Measurements from ENCODE around the gene FAM118A. TPM values are rescaled to one million over a fixed set of nuclear protein-coding genes. Genes with fewer than 3 reads are reported as not detected.
"Not testable (repeated sequence)": the region's sequence is repeated elsewhere in the genome, so short reads cannot be mapped to it uniquely, and the experiment has no call there.

Gene FAM118A
- total RNA-seq, 2 donors from 2014 or later: 59.2 to 79.0 TPM

DNA sequence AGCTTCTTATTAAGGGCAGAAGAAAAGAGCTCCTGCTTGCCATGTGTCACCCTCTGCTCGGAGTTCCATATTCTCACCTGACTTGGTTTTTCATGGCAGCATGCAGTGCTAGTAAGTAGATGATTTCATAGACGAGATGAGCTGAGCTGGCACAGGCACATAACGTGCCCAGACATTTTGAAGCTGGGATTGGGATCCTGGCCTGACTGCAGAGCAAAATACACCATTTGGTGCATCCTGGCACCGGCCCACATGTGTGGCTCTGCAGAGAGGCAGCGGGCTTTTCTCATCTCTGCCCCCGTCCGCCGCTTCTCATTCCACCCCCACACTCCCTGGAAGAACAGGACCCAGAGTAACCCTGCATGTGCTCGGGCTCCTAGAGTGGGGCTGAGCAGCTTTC is 24.8 kb downstream of the FAM118A start:
- H3K9me3 Mint-ChIP-seq: no peaks in the 10 kb centered on the region
- peaks cover 11 to 22% of the 10 kb centered on the region in 2 donors for H3K36me3 Mint-ChIP-seq
- H3K27ac Mint-ChIP-seq: peak overlapping the region in 1 of 2 donors; percentile 49
- ATAC-seq (no peak), DNase-seq (ENCODE audit: low spot score in 2 of 2) (no peak)

- Mint-ChIP-seq H3K36me3 (peaks cover 16 to 28% of the 10 kb centered on the region in 2 donors), H3K27ac (no peak overlapping the region), H3K9me3 (no peaks in the 10 kb centered on the region)
- ATAC-seq (no peak), DNase-seq (ENCODE audit: low spot score in 2 of 2) (no peak)
These were observed 25.5 kb downstream of the FAM118A start for GRCh38 chr22:45335021-45335818.

GRCh38 chr22:45335854-45336522 is 26.3 kb downstream of the FAM118A start:
- no peak for ATAC-seq
- DNase-seq (ENCODE audit: low spot score in 2 of 2): no peak
- Mint-ChIP-seq H3K9me3 (no peaks in the 10 kb centered on the region), H3K36me3 (peaks cover 21 to 33% of the 10 kb centered on the region in 2 donors), H3K27ac (no peak overlapping the region)

DNA sequence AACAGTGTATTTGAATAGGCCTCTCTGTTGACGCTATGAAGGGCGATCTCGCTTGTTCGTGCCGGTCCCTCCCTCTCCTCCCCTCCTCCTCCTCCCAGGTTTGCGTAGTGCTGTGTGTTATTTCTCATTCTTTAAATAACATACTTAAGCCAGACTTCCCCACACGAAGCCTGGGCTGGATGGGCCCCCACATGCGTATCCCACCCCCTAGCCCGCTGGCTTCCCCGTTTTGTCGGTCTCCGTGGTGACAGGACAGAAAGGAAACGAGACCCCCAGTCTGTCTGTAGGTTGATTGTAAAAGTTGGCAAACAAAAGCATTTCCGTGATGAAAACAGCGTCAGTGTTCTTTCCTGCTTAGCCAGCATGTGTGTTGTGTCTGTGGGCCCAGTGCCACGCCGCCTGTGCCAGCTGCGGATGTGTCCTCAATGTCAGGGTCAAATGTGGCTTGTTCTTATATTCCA is 27.3 kb downstream of the FAM118A start:
- Mint-ChIP-seq H3K36me3 (peaks cover 21 to 33% of the 10 kb centered on the region in 2 donors), H3K9me3 (no peaks in the 10 kb centered on the region), H3K27ac (peak overlapping the region in 1 of 2 donors; percentile 79)
- DNase-seq (ENCODE audit: low spot score in 2 of 2): no peak
- ATAC-seq: no peak

DNA sequence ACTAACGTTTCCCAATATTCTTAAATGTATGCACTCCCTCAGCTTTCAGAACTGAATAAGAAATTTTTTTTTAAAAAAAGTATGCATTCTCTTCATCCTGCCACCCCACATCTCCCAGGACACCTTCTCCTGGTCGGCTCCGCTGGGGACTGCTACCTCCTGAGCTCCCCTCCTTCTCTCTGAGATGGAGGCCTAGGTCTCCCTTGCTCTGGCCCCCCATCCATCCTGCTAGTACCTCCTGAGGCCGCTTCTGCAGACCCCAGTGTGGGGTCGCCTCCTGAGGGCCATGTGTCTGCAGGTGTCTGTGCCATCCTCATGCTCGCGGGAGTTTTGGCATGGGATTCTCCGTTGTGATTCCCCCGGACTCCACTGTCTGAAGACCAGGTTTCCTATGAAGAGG is 27.8 kb downstream of the FAM118A start:
- ATAC-seq: no peak
- Mint-ChIP-seq H3K36me3 (peaks cover 21 to 33% of the 10 kb centered on the region in 2 donors), H3K27ac (peak overlapping the region in 1 of 2 donors; percentile 79), H3K9me3 (no peaks in the 10 kb centered on the region)
- DNase-seq (ENCODE audit: low spot score in 2 of 2): no peak

- DNase-seq (ENCODE audit: low spot score in 2 of 2): no peak
- H3K9me3 Mint-ChIP-seq: no peaks in the 10 kb centered on the region
- H3K36me3 Mint-ChIP-seq: peaks cover 21 to 26% of the 10 kb centered on the region in 2 donors
- ATAC-seq: no peak
- no peak overlapping the region for H3K27ac Mint-ChIP-seq
These were observed 29.1 kb downstream of the FAM118A start for GRCh38 chr22:45338795-45339194.

DNA sequence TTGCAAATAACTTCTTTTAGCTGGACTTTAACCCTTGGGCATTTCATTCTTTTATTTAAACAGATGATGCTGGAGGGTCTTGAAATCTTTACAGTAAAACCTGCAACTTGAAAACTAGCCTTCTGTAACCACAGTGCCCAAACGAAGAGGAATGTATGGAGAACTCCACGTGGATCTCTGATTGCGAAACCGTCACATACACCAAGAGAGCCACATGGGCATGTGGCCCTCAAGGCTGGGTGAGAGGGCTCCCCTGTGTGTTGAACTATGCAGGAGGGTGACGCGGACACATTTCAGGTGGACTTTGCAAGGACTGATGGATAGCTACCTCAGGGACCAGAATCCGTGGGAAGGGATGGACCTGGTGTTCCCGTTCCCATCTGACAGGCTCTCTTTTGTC is 30.6 kb downstream of the FAM118A start:
- Mint-ChIP-seq H3K36me3 (peaks cover 17 to 26% of the 10 kb centered on the region in 2 donors), H3K9me3 (no peaks in the 10 kb centered on the region), H3K27ac (peak overlapping the region in 1 of 2 donors; percentile 50)
- ATAC-seq (no peak), DNase-seq (ENCODE audit: low spot score in 2 of 2) (no peak)

DNA sequence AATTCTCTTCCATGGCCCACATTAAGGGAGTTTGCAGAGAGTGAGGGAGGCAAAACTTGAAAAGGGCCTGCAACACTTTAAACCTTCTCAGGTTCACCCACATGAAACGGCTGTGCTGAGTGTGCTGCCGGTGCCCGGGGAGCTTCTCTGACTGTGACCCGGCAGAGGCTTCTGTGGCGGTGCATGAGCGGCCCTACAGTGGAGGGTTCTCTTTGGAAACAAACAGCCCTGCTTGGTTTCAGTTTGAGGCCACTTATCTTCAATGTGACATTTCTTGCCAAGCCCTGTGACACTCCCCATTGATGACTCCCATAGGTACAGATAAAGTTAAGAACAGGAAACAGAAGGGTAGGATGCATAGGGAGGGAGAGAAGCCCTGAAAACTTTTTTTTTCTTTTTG is 31.8 kb downstream of the FAM118A start:
- H3K27ac Mint-ChIP-seq: peak overlapping the region; percentile 53 to 67
- no peaks in the 10 kb centered on the region for H3K9me3 Mint-ChIP-seq
- ATAC-seq (peak; percentile 98 to 99), DNase-seq (ENCODE audit: low spot score in 2 of 2) (peak; percentile 64 to 68)
- peaks cover 10 to 20% of the 10 kb centered on the region in 2 donors for H3K36me3 Mint-ChIP-seq

DNA sequence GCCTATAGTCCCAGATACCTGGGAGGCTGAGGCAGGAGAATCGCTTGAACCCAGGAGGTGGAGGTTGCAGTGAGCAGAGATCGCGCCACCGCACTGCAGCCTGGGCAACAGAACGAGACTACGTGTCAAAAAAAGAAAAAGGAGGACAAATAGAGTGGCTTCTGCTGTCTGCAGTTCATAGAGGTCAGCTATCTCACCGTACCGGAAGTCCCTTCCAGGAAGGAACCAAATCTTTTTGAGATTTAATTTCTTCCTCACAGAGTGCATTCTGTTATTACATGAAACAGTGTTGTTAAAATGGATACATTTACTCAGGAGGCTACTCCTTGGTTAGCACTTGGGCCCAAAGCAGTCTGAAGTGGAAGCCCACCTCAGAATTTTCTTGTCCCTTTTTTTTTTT is 33.4 kb downstream of the FAM118A start:
- Mint-ChIP-seq H3K27ac (peak overlapping the region in 1 of 2 donors; percentile 29), H3K36me3 (peaks cover 10 to 11% of the 10 kb centered on the region in 2 donors), H3K9me3 (no peaks in the 10 kb centered on the region)
- DNase-seq (ENCODE audit: low spot score in 2 of 2): no peak
- ATAC-seq: no peak

- peaks cover 10 to 11% of the 10 kb centered on the region in 2 donors for H3K36me3 Mint-ChIP-seq
- H3K9me3 Mint-ChIP-seq: no peaks in the 10 kb centered on the region
- no peak for ATAC-seq
- DNase-seq (ENCODE audit: low spot score in 2 of 2): no peak
- peak overlapping the region in 1 of 2 donors; percentile 25 for H3K27ac Mint-ChIP-seq
These were observed 34.6 kb downstream of the FAM118A start for GRCh38 chr22:45344334-45344733.

DNA sequence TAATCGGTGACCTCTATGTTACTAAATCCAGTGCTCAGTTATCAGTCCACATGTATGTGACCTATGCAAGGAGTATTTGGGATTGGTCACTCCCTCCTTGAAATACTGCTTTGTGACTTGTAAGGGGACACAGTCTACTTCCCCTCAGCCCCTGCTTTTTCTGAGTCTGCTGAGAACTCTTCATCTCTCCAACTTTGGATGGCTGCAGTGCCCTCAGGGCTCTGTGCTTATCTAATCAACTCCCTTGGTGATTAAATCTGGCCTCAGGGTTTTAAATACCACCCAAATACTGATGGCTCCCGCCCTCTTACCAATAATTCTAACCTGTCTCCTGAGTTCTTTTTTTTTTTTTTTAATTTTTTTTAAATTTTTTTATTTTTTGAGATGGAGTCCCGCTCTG is 40.2 kb downstream of the FAM118A start:
- Mint-ChIP-seq H3K27ac (no peak overlapping the region), H3K9me3 (no peaks in the 10 kb centered on the region), H3K36me3 (no peaks in the 10 kb centered on the region)
- no peak for DNase-seq (ENCODE audit: low spot score in 2 of 2)
- ATAC-seq: no peak

- no peaks in the 10 kb centered on the region for H3K36me3 Mint-ChIP-seq
- no peak overlapping the region for H3K27ac Mint-ChIP-seq
- DNase-seq (ENCODE audit: low spot score in 2 of 2): no peak
- ATAC-seq: no peak
- H3K9me3 Mint-ChIP-seq: no peaks in the 10 kb centered on the region
These were observed 42.2 kb downstream of the FAM118A start for GRCh38 chr22:45351956-45352355.

DNA sequence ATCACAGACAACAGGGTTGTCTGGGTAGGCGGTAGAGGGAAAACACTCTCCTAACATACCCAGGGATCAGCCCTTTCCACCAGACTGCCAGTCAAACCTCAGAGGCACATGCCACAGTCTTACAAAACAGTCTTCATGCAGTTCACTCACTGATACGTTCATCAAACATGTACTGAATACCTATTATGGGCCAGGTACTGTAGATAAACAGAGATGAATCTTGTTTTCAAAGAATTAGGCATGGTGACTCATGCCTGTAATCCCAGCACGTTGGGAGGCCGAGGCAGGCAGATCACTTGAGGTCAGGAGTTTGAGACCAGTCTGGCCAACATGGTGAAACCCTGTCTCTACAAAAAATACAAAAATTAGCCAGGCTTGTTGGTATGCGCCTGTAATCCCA is 43.0 kb downstream of the FAM118A start:
- peak overlapping the region in 1 of 2 donors; percentile 20 for H3K27ac Mint-ChIP-seq
- H3K36me3 Mint-ChIP-seq; DNase-seq (ENCODE audit: low spot score in 2 of 2); H3K9me3 Mint-ChIP-seq; ATAC-seq: not testable (repeated sequence)

DNA sequence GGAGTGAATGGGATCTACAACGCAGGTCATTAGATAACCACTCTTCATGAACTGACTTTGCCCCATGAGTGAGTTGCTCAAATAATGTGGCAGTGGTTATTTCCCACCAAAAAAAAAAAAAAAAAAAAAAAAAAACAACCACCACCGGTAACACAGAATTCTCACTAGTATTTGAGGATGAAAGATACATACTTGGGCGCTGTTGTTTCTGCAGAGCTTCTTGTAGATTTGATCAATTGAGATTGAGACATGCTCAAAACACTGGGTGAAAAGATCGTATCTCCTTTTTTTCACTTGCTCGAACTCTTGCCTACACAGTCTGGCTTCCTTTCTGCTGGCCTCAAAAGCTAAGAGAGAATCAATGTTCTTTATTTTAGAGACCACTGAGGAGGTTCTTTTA is 44.1 kb downstream of the FAM118A start:
- no peak for DNase-seq (ENCODE audit: low spot score in 2 of 2)
- no peak for ATAC-seq
- H3K9me3 Mint-ChIP-seq: no peaks in the 10 kb centered on the region
- H3K27ac Mint-ChIP-seq: peak overlapping the region in 1 of 2 donors; percentile 65
- H3K36me3 Mint-ChIP-seq: no peaks in the 10 kb centered on the region

DNA sequence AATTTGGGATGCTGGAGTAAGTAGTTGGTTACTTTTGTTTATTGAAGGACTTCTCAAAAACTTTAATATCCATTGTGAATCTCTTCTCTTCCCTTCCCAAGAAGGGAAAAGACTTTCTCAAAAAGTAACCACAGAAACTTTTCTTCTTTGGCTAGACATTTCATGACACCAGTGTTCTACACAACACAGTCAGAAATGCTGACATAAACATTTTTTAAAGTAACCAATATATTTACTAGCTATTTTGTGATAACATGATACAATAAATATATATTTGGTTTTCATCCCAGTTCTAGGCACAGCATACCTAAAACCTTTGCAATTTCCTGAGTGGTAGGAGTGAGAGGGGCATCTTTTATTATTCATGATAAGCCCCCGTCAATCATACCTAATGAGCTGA is 47.8 kb downstream of the FAM118A start:
- ATAC-seq: no peak
- H3K9me3 Mint-ChIP-seq: no peaks in the 10 kb centered on the region
- no peaks in the 10 kb centered on the region for H3K36me3 Mint-ChIP-seq

GRCh38 chr22:45358127-45358526 is 48.4 kb downstream of the FAM118A start:
- Mint-ChIP-seq H3K27ac (no peak overlapping the region), H3K36me3 (no peaks in the 10 kb centered on the region), H3K9me3 (no peaks in the 10 kb centered on the region)
- ATAC-seq (no peak), DNase-seq (ENCODE audit: low spot score in 2 of 2) (no peak)

More for the DNA sequence above, 47.8 kb downstream of the FAM118A start:
- H3K27ac Mint-ChIP-seq: no peak overlapping the region
- DNase-seq (ENCODE audit: low spot score in 2 of 2): no peak

DNA sequence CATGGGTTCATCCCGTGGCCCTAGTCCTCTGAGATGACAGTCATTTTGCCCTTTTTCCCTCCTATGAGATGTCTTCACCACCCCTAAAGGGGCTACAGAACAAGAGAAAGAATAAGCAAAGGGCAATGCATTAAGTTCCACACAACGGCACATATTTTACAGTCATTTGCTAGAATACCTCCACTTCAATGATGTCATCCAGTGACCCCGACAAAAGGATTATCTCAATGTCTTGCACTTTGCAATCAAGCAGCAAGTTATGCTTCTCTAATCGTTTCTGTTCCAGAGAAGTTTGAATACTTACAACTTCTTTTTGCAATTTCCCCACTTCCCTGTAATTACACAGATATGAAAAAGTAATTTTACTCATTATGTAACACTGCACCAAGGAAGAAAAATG is 49.9 kb downstream of the FAM118A start:
- no peaks in the 10 kb centered on the region for H3K36me3 Mint-ChIP-seq
- no peak for ATAC-seq
- H3K9me3 Mint-ChIP-seq: no peaks in the 10 kb centered on the region
- no peak overlapping the region for H3K27ac Mint-ChIP-seq
- DNase-seq (ENCODE audit: low spot score in 2 of 2): no peak
